ENCODE results near the gene APOOL. TPM values are rescaled to one million over a fixed set of nuclear protein-coding genes. Genes with fewer than 3 reads are reported as not detected.

APOOL gene, protein sequence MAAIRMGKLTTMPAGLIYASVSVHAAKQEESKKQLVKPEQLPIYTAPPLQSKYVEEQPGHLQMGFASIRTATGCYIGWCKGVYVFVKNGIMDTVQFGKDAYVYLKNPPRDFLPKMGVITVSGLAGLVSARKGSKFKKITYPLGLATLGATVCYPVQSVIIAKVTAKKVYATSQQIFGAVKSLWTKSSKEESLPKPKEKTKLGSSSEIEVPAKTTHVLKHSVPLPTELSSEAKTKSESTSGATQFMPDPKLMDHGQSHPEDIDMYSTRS
- 7.7 to 11.5 TPM (median 10.8 TPM) in 5 replicates for total RNA-seq (2022; extraction: Qiagen RNA extraction)

DNA sequence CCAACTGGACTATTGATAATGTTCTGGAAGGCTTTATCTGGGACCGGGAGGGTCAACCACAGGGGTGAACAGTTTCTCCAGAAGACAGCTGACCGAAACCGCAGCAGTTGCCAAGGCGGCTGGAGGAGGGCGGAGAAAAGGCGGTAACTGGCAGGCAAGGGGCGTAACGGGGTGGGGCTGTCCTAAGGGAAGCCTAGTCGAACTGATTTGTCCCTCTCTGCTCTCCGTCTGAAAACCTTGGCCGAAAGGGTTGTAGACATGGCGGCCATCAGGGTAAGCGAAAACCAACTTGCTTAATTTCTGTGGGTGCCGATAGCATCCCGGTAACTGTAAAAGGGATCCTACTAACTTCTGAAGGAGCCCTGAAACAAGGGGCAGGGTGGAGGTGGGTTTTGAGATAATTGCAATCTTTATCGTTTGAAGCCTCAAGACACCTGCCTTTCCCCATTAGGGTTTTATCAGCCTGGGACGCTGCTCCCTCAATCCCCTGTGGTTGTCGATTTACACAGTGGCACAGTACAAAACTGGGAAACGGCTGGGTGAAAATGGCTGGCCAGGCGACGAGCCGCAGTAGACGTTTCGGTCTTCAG is at the start of gene APOOL:
TSS of gene APOOL (plus strand) at position 223 of the 590 bp plus-strand sequence. CDS start at position 259, 36 bp downstream.

Other genes with a start within 250 kb of the APOOL start
- gene SATL1, start 239.9 kb downstream of the APOOL start, total RNA-seq (2022; extraction: Qiagen RNA extraction) = 0.02 to 0.03 TPM in 2 of 5 replicates, not detected in the others
- gene ZNF711, start 240.1 kb downstream of the APOOL start, total RNA-seq (2022; extraction: Qiagen RNA extraction) = 0.76 to 1.1 TPM (median 0.86 TPM) in 5 replicates